ENCODE results near the gene PLA2G2C.

The PLA2G2C gene

DNA sequence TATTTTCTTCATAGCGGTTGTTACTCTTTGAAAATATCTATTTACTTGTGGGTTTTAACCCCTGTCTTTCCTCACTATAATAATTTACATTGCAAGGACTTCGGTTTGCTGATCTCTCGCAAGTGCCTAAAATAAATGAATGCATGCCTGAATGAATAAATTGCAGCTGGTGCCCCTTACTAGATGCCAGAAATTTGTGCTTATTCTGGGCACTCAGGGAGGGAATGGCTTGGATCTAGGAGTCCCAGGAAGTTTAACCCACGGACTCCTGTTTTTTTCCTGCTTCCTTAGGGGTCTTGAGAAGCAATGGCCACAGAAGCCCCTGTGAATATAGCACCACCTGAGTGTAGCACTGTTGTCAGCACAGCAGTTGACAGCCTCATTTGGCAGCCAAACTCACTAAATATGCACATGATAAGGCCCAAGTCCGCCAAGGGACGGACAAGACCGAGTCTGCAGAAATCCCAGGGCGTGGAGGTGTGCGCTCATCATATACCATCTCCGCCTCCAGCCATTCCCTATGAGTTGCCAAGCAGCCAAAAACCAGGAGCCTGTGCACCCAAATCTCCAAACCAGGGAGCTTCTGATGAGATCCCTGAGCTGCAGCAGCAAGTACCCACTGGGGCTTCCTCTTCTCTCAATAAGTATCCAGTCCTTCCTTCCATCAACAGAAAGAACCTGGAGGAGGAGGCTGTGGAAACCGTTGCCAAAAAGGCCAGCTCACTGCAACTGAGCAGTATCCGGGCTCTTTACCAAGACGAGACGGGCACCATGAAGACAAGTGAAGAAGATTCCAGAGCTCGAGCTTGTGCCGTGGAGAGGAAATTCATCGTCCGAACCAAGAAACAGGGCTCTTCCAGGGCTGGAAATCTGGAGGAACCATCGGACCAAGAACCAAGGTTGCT lies 4.2 kb upstream of the PLA2G2C start:
- H3K27me3 ChIP-seq (replicated peaks): peaks cover 32% of the 10 kb centered on the region

DNA sequence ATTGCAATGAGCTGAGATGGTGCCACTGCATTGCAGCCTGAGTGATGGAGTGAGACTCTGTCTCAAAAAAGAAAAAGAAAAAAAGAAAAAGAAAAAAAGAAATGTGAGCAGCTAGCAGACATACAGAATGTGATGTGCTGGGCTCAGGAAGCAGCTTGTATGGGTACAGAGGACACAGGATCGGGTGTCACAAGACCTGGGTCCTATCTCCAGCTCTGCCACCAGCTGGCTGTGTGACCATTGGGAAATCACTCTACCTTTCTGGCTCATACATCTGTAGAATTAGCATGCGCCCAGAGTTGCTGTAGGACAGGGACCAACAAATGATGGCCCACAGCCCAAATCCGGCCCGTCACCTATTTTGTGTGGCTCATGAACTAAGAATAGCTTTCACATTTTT lies 3.3 kb upstream of the PLA2G2C start:
- no peak overlapping the region for H3K4me3 ChIP-seq (ENCODE audit: low read depth, low read length)
- TF ChIP-seq, protein P1, sequence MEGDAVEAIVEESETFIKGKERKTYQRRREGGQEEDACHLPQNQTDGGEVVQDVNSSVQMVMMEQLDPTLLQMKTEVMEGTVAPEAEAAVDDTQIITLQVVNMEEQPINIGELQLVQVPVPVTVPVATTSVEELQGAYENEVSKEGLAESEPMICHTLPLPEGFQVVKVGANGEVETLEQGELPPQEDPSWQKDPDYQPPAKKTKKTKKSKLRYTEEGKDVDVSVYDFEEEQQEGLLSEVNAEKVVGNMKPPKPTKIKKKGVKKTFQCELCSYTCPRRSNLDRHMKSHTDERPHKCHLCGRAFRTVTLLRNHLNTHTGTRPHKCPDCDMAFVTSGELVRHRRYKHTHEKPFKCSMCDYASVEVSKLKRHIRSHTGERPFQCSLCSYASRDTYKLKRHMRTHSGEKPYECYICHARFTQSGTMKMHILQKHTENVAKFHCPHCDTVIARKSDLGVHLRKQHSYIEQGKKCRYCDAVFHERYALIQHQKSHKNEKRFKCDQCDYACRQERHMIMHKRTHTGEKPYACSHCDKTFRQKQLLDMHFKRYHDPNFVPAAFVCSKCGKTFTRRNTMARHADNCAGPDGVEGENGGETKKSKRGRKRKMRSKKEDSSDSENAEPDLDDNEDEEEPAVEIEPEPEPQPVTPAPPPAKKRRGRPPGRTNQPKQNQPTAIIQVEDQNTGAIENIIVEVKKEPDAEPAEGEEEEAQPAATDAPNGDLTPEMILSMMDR (IDR thresholded peaks at IDR 0.05; ENCODE audit: low read depth, low read length, missing control alignments): no peak
- no peak overlapping the region for H3K27ac ChIP-seq
- H3K36me3 ChIP-seq (replicated peaks): no peaks in the 10 kb centered on the region
- in situ Hi-C loops (cut with HindIII; ENCODE audit: low pct_ligation_motif_present, low sequenced_read_pairs): no loop called here
- no peak for DNase-seq
- peaks cover 40% of the 10 kb centered on the region for H3K27me3 ChIP-seq (replicated peaks)

More for the DNA sequence above, 4.2 kb upstream of the PLA2G2C start:
- Histone ChIP-seq H3K36me3 (replicated peaks) (no peaks in the 10 kb centered on the region), H3K4me3 (ENCODE audit: low read depth, low read length) (no peak overlapping the region), H3K27ac (no peak overlapping the region)
- in situ Hi-C loops (cut with HindIII; ENCODE audit: low pct_ligation_motif_present, low sequenced_read_pairs): no loop called here
- TF ChIP-seq, protein P1 (IDR thresholded peaks at IDR 0.05; ENCODE audit: low read depth, low read length, missing control alignments): no peak
- no peak for DNase-seq

DNA sequence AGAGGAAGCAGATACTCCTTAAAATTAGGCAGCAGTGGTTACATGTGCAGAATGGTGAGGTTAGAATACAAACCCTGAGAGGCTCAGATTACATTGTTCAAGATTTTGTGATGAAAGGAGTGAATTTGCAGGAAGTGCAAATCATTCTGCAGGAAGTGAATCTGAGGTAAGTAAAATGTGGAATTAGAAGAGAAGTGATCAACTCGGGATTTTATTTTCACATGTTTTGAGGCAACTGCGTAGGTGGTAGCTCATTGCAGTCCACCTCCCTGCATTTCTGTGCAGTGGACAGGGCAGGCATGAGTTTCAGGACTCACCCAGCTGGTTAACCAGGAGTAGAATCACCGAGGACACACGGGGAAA lies 2.1 kb upstream of the PLA2G2C start:
- in situ Hi-C loops (cut with HindIII; ENCODE audit: low pct_ligation_motif_present, low sequenced_read_pairs): no loop called here
- H3K27me3 ChIP-seq (replicated peaks): peaks cover 35% of the 10 kb centered on the region
- no peak overlapping the region for H3K4me3 ChIP-seq (ENCODE audit: low read depth, low read length)
- TF ChIP-seq, protein P1 (IDR thresholded peaks at IDR 0.05; ENCODE audit: low read depth, low read length, missing control alignments): no peak
- no peak overlapping the region for H3K27ac ChIP-seq
- no peaks in the 10 kb centered on the region for H3K36me3 ChIP-seq (replicated peaks)
- DNase-seq: no peak

DNA sequence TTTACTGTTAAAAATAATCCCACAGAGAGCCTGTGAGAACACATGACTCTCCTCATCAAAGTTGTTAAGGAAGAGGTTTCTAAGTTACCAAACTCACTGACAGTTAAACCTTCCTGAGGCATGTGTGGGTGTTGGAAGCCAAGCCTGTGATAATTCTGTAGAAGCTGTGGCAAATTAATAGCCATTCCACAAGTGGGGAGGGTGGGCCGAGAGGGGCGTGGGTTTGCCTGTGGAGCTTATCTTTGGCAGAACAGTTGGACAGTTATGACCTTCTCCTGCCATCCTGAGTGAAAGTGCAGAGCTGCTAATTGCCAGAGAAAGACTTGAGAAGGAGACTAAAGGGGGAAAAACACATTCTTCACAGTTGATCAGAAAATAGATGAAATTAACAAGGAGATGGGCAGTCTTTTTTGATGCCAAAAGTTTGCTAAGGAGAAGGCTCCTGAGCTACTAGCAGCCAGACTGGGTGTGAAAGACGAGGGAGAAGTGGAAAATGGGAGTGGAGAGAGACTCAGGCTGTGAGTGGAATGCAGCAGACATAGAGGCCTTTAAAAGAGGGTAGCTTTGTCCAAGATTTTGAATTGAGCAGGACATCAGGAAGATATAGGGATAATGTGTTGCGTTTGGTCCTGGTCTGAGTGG lies 1.6 kb upstream of the PLA2G2C start:
- H3K36me3 ChIP-seq (replicated peaks): no peaks in the 10 kb centered on the region
- no peak overlapping the region for H3K4me3 ChIP-seq (ENCODE audit: low read depth, low read length)
- peaks cover 35% of the 10 kb centered on the region for H3K27me3 ChIP-seq (replicated peaks)
- in situ Hi-C loops (cut with HindIII; ENCODE audit: low pct_ligation_motif_present, low sequenced_read_pairs): no loop called here
- H3K27ac ChIP-seq: no peak overlapping the region
- DNase-seq: no peak
- TF ChIP-seq, protein P1 (IDR thresholded peaks at IDR 0.05; ENCODE audit: low read depth, low read length, missing control alignments): no peak

DNA sequence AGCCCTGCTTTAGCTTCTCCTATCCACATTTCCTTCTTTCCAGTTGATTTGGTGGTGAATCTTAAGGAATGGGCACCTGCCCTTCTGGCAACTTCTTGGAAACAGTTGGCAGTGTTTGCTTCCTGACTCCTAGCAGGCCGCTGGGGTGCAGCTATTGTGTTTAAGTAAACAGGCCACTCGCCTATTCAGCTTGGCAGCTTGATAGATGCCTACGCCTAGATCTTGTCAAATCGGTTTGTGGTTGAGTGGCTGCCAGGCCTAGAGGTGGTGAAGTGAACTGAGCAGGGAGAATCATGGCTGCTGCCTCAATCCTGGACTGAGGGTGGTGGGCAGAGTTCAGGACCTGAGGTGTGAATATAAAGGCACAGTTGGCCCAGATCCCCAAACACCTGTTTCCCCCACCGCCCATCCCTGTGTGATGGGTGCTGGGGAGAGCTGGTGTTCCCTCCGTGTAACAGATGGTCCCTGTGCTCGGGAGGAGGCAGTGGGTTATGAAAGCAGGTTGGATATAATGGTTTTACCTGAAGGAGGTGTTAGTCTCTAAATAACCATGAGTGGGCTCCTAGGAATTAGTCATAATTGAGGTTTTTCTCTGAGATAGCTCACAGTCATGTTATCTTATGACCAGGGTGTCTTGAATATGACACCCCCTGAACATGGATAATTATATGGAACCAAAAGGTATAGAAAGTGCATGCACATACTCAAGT lies 940 bp upstream of the PLA2G2C start:
- Histone ChIP-seq H3K27ac (no peak overlapping the region), H3K36me3 (replicated peaks) (no peaks in the 10 kb centered on the region), H3K4me3 (ENCODE audit: low read depth, low read length) (no peak overlapping the region), H3K27me3 (replicated peaks) (peaks cover 33% of the 10 kb centered on the region)
- no peak for DNase-seq
- in situ Hi-C loops (cut with HindIII; ENCODE audit: low pct_ligation_motif_present, low sequenced_read_pairs): no loop called here
- TF ChIP-seq, protein P1 (IDR thresholded peaks at IDR 0.05; ENCODE audit: low read depth, low read length, missing control alignments): no peak

Data from brain microvascular endothelial cell (primary cell).